Upper lobe of left lung (tissue), 6 donors: ENCODE data around the gene BAMBI. TPM values are rescaled to one million over a fixed set of nuclear protein-coding genes. Genes with fewer than 3 reads are reported as not detected.

ENCODE experiments used
- ATAC-seq, 2 donors: fragments of 200-7000 bp; cut with Tn5 transposase; one replicate each; pipeline ENCODE4 v1.9.1; 2022; ENCODE audit warnings: mild to moderate bottlenecking in 2 of 2, moderate library complexity in 2 of 2; ENCODE audit not compliant: low FRiP score in 2 of 2
- DNase-seq, 2 donors: peaks; one replicate each; pipeline ENCODE4 v3.0.0-alpha.2; 2019 to 2020
- H3K27ac ChIP-seq, 4 donors: fragments of 200-600 bp; sonication (generic); one replicate each; pipeline ENCODE4 v1.5.1; 2016 to 2019
- H3K27me3 ChIP-seq, 4 donors: fragments of 200-600 bp; sonication (generic); one replicate each; pipeline ENCODE4 v1.5.1; 2017 to 2019
- H3K36me3 ChIP-seq, 4 donors: fragments of 200-600 bp; sonication (generic); one replicate each; pipeline ENCODE4 v1.5.1; 2016 to 2019
- H3K4me1 ChIP-seq, 4 donors: fragments of 200-600 bp; sonication (generic); one replicate each; pipeline ENCODE4 v1.5.1; 2018 to 2019
- H3K4me3 ChIP-seq, 4 donors: fragments of 200-600 bp; sonication (generic); one replicate each; pipeline ENCODE4 v1.5.1; 2017 to 2019; ENCODE audit warnings: mild to moderate bottlenecking in 2 of 4, moderate library complexity in 1 of 4
- H3K9me3 ChIP-seq, 4 donors: fragments of 200-600 bp; sonication (generic); one replicate each; pipeline ENCODE4 v1.5.1; 2018 to 2019
- CTCF ChIP-seq, 6 experiments: fragments of 450-650 bp in 4 of 6; fragments of 200-600 bp in 2 of 6; sonication (generic) in 2 of 6; IDR thresholded peaks; one replicate each; pipeline ENCODE4 v1.5.1; 2016 to 2019; ENCODE audit warnings: antibody characterized with exemption in 6 of 6
- EP300 ChIP-seq, 4 donors: sonication (generic); formaldehyde crosslinking; IDR thresholded peaks; one replicate each; pipeline ENCODE4 v1.5.1; 2017; ENCODE audit warnings: antibody characterized with exemption in 4 of 4, control low read depth in 2 of 4
- POLR2A ChIP-seq, 4 donors: fragments of 450-650 bp; IDR thresholded peaks; one replicate each; pipeline ENCODE4 v1.5.1; 2016 to 2017; ENCODE audit warnings: antibody characterized with exemption in 4 of 4, mild to moderate bottlenecking in 2 of 4
- POLR2AphosphoS5 ChIP-seq, 2 donors: sonication (generic); formaldehyde crosslinking; IDR thresholded peaks; one replicate each; pipeline ENCODE4 v1.5.1; 2017; ENCODE audit warnings: antibody characterized with exemption in 2 of 2
- WGBS, 2 donors: methylation state at CpG; one replicate each; pipeline ENCODE4 v1.1.5; 2017 to 2018; 5-methylcytosine and 5-hydroxymethylcytosine counted together
- small RNA-seq, 4 donors: library from RNA; depleted of rRNA; stranded (forward); fragments of <200 nt; gene quantifications; one replicate each; pipeline ENCODE3, GENCODE V24; 2016
- total RNA-seq, 6 donors: library from RNA; depleted of rRNA in 4 of 6; stranded (reverse); fragments of >200 nt in 4 of 6; gene quantifications; one replicate each; pipeline versions ENCODE4 v1.1.0 to v1.2.1, GENCODE V29; 2016 to 2021
- donor health status: DM: no; HTN: no; CAD: no; lungs with moderate emphysema.
- donor health status: DM: no; HTN: yes; CAD: no; lungs with severe emphysema.

Gene BAMBI
- total RNA-seq, 6 donors from 2014 or later, result 2.8 to 14.3 (median 8.8) TPM

- H3K27ac ChIP-seq, result no peak overlapping the region
- H3K4me1 ChIP-seq, result no peaks in the 10 kb centered on the region
- H3K4me3 ChIP-seq, result no peak overlapping the region
- H3K9me3 ChIP-seq, result no peaks in the 10 kb centered on the region
- ATAC-seq (no peak), DNase-seq (no peak)
- TF ChIP-seq POLR2AphosphoS5 (IDR thresholded peaks at IDR 0.05) (no peak), POLR2A (IDR thresholded peaks at IDR 0.05) (no peak), EP300 (IDR thresholded peaks at IDR 0.05) (no peak), CTCF (IDR thresholded peaks at IDR 0.05) (no peak)
- no peaks in the 10 kb centered on the region for H3K27me3 ChIP-seq
- no peaks in the 10 kb centered on the region for H3K36me3 ChIP-seq
- WGBS, 2 donors, result 81 to 88% methylated on average over 1 of the region's 1 CpG
Measured at GRCh38 chr10:28728366-28728765, 51.0 kb downstream of the BAMBI start.

- peaks cover 0 to 11% (median 2%) of the 10 kb centered on the region in 4 donors for H3K9me3 ChIP-seq
- ATAC-seq (no peak), DNase-seq (no peak)
- H3K27me3 ChIP-seq, result no peaks in the 10 kb centered on the region
- WGBS, 2 donors, result 52 to 56% methylated on average over 7 of the region's 7 CpGs
- no peaks in the 10 kb centered on the region for H3K4me1 ChIP-seq
- no peaks in the 10 kb centered on the region for H3K36me3 ChIP-seq
- TF ChIP-seq EP300 (IDR thresholded peaks at IDR 0.05) (no peak), CTCF (IDR thresholded peaks at IDR 0.05) (no peak), POLR2AphosphoS5 (IDR thresholded peaks at IDR 0.05) (no peak), POLR2A (IDR thresholded peaks at IDR 0.05) (no peak)
- no peak overlapping the region for H3K27ac ChIP-seq
- no peak overlapping the region for H3K4me3 ChIP-seq
Measured at GRCh38 chr10:28730031-28730778, 52.9 kb downstream of the BAMBI start.

- ATAC-seq, result no peak
- no peaks in the 10 kb centered on the region for H3K4me1 ChIP-seq
- H3K4me3 ChIP-seq, result no peak overlapping the region
- no peak for TF ChIP-seq EP300 (IDR thresholded peaks at IDR 0.05)
- TF ChIP-seq POLR2AphosphoS5 (IDR thresholded peaks at IDR 0.05), result no peak
- TF ChIP-seq POLR2A (IDR thresholded peaks at IDR 0.05), result no peak
- TF ChIP-seq CTCF (IDR thresholded peaks at IDR 0.05), result no peak
- no peaks in the 10 kb centered on the region for H3K36me3 ChIP-seq
- H3K27ac ChIP-seq, result no peak overlapping the region
- DNase-seq, result no peak
- 92 to 94% methylated on average over 8 of the region's 8 CpGs for WGBS, 2 donors
- no peaks in the 10 kb centered on the region for H3K27me3 ChIP-seq
- peaks cover 0 to 11% (median 2%) of the 10 kb centered on the region in 4 donors for H3K9me3 ChIP-seq
Measured at GRCh38 chr10:28732091-28732490, 54.8 kb downstream of the BAMBI start.

Small RNAs within 50 kb of the gene (small RNA-seq; reads per million reads assigned to genes)
- gene RNU4ATAC6P (0 reads per million in 4 donors), gene RNU6-1067P (0 reads per million in 4 donors)

Other genes starting within 250 kb of the BAMBI start
- gene WAC, start 144.4 kb upstream of the BAMBI start, total RNA-seq, result 100 to 1,000 TPM in 3 of 6 donors, 10 to 100 TPM in 3; 74.6 to 159 (median 101) TPM